Ishikawa (cell line): Measurements from ENCODE around the gene TM4SF4.

ENCODE experiments used
- CEBPB ChIP-seq: IDR thresholded peaks from 2 replicates; pipeline ENCODE4 v1.6.1; 2012
- CREB1 ChIP-seq: IDR thresholded peaks from 2 replicates; pipeline ENCODE4 v1.6.1; 2012; ENCODE audit warnings: low read depth
- EGR1 ChIP-seq: IDR thresholded peaks from 2 replicates; pipeline ENCODE4 v1.6.1; 2012
- EP300 ChIP-seq: IDR thresholded peaks from 2 replicates; pipeline ENCODE4 v1.6.1; 2012; ENCODE audit warnings: borderline replicate concordance
- FOXM1 ChIP-seq: IDR thresholded peaks from 2 replicates; pipeline ENCODE4 v1.6.1; 2012; ENCODE audit warnings: low read depth, borderline replicate concordance
- MAX ChIP-seq: IDR thresholded peaks from 2 replicates; pipeline ENCODE4 v1.6.1; 2012
- NFIC ChIP-seq: IDR thresholded peaks from 2 replicates; pipeline ENCODE4 v1.6.1; 2012
- RAD21 ChIP-seq: IDR thresholded peaks from 2 replicates; pipeline ENCODE4 v1.6.1; 2012; ENCODE audit warnings: low read depth
- TAF1 ChIP-seq: IDR thresholded peaks from 2 replicates; pipeline ENCODE4 v1.6.1; 2012; ENCODE audit warnings: low read depth, mild to moderate bottlenecking
- TCF12 ChIP-seq: IDR thresholded peaks from 2 replicates; pipeline ENCODE4 v1.6.1; 2012; ENCODE audit warnings: low read depth
- TEAD4 ChIP-seq: IDR thresholded peaks from 2 replicates; pipeline ENCODE4 v1.6.1; 2012
- YY1 ChIP-seq: IDR thresholded peaks from 2 replicates; pipeline ENCODE4 v1.6.1; 2012; ENCODE audit warnings: low read depth
- TF ChIP-seq, protein P1 (sequence below): IDR thresholded peaks from 2 replicates; pipeline ENCODE4 v1.6.1; 2012; ENCODE audit warnings: low read depth, mild to moderate bottlenecking
- TF ChIP-seq, protein P2 (sequence below): IDR thresholded peaks from 2 replicates; pipeline ENCODE4 v1.6.1; 2012

DNA sequence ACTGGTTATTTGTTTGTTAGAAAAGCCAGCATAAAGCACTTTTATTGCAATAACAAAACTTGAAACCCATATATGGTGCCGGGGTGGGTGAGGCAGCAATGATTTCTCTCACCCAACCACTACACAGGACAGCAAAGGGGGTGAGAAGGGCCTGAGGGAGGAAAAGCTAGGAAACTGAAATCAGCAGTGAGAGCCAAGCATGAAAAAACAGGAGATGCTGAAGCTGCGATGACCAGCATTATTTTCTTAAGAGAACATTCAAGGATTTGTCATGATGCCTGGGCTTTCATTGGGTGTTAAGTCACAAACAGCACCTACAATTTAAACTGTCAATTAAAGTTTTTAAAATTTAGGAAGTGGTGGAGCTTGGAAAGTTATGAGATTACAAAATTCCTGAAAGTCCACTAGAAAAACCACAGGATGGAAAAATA, 11.9 kb upstream of the TM4SF4 start:
- TF ChIP-seq TAF1 = no peak
- TF ChIP-seq MAX = no peak
- TF ChIP-seq CEBPB = no peak
- TF ChIP-seq EGR1 = no peak
- no peak for TF ChIP-seq RAD21
- TF ChIP-seq EP300 = no peak
- TF ChIP-seq, protein P1, sequence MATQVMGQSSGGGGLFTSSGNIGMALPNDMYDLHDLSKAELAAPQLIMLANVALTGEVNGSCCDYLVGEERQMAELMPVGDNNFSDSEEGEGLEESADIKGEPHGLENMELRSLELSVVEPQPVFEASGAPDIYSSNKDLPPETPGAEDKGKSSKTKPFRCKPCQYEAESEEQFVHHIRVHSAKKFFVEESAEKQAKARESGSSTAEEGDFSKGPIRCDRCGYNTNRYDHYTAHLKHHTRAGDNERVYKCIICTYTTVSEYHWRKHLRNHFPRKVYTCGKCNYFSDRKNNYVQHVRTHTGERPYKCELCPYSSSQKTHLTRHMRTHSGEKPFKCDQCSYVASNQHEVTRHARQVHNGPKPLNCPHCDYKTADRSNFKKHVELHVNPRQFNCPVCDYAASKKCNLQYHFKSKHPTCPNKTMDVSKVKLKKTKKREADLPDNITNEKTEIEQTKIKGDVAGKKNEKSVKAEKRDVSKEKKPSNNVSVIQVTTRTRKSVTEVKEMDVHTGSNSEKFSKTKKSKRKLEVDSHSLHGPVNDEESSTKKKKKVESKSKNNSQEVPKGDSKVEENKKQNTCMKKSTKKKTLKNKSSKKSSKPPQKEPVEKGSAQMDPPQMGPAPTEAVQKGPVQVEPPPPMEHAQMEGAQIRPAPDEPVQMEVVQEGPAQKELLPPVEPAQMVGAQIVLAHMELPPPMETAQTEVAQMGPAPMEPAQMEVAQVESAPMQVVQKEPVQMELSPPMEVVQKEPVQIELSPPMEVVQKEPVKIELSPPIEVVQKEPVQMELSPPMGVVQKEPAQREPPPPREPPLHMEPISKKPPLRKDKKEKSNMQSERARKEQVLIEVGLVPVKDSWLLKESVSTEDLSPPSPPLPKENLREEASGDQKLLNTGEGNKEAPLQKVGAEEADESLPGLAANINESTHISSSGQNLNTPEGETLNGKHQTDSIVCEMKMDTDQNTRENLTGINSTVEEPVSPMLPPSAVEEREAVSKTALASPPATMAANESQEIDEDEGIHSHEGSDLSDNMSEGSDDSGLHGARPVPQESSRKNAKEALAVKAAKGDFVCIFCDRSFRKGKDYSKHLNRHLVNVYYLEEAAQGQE = no peak
- no peak for TF ChIP-seq FOXM1
- no peak for TF ChIP-seq TEAD4
- TF ChIP-seq CREB1 = no peak
- no peak for TF ChIP-seq YY1
- TF ChIP-seq, protein P2, sequence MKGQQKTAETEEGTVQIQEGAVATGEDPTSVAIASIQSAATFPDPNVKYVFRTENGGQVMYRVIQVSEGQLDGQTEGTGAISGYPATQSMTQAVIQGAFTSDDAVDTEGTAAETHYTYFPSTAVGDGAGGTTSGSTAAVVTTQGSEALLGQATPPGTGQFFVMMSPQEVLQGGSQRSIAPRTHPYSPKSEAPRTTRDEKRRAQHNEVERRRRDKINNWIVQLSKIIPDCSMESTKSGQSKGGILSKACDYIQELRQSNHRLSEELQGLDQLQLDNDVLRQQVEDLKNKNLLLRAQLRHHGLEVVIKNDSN = no peak
- TF ChIP-seq NFIC = no peak
- TF ChIP-seq TCF12 = no peak
